ENCODE measurements around the gene ULK2.

Gene ULK2

DNA sequence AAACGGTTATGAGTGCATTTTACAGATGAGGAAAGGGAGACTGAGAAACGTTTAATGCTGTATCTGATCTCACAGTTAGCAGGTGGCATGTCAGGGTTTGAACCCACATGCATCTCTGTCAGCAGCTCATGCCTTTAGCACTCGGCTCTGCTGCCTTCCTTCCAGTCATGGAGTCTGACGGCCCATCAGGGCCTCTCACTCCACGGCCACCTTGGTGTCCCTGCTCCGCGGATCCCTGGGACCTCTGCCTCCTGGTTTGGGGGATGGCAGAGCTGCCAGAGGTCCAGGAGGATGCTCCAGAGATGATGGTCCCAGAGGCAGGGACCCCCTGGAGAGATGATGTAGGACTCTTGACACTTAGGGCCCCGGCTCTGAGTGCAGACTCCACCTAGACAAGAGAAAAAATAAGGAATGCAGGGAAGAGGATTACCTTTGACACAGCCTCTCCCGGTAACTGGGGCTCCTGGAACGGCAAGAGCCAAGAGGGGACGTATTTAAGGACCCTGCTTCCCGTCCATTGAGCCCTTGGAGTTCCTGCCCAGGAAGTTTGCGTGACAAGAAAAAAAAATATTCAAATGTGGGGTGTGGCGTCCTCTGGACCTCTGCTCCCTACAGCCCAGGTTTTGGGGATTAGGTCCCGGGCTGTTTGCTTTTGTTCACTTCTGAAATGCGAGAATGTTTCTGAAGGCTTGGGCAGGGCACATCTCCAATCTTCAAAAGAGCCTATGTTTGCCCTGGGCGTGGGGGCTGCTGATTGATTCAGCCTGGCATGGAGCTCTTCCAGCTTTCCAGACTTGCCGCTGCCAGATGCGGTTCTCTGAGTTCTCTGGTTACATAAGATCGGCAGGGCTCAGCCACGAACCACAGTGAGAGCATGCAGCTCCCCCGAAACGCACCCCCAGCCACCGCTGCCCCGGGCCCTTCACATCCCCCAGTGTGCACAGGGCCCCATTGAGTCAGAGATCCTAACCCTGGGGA, 119.6 kb downstream of the ULK2 start, which contains the start of gene ALDH3A1:
ALDH3A1 (minus strand) TSS at position 470 of the 978 bp plus-strand sequence. CDS start 3,169 bp downstream, outside the sequence.
- no peak within 1 kb of the TSS for H3K4me3 ChIP-seq (ENCODE audit: low read length)
- no peaks in the 10 kb centered on the region for H3K9me3 ChIP-seq (ENCODE audit: control insufficient read depth, insufficient read depth, low read length)
- H3K4me1 ChIP-seq (ENCODE audit: control insufficient read depth, insufficient read depth, low read length), result peaks cover 4% of the 10 kb centered on the region; the same call in 1 of the 2 replicates
- H3K27me3 ChIP-seq (ENCODE audit: control insufficient read depth, insufficient read depth, low read length), result no peaks in the 10 kb centered on the region
- DNase-seq (ENCODE audit: low read depth, low spot score), result no peak
- no CpG with 5 or more reads among the region's 25 CpGs for WGBS (ENCODE audit: insufficient coverage, insufficient read length)
- H3K36me3 ChIP-seq (ENCODE audit: control insufficient read depth, insufficient read depth, low read length), result no peaks in the 10 kb centered on the region
- H3K27ac ChIP-seq (ENCODE audit: low read length), result no peak within 1 kb of the TSS

DNA sequence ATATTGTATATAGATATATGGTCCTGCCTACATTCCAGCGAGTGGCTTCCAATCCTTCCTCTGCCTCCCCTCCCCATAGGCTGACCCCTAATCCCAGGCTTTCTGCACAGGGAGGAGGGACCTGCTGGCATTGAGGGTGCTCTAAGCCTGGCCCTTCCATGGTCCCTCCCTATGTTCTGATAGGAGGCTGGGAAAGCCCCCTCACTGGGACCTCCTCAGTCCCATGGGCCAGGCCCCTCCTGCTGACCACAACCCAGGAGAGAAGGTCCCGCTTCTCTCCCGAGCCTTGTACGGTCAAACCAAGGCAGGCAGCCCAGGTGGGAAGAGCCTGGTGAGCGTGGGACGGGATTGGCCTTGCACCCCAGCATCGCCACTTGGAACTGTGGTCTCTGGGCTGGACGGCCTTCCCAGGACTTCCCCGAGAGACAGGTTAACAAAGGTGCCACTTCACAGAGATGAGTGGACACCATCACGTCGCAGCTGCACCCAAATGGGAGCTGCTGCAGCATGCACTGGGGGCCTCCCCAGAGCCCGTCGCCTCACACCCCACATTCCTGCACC, 120.5 kb downstream of the ULK2 start:
- H3K27me3 ChIP-seq (ENCODE audit: control insufficient read depth, insufficient read depth, low read length), result no peaks in the 10 kb centered on the region
- no peak overlapping the region for H3K4me3 ChIP-seq (ENCODE audit: low read length)
- no CpG with 5 or more reads among the region's 13 CpGs for WGBS (ENCODE audit: insufficient coverage, insufficient read length)
- H3K27ac ChIP-seq (ENCODE audit: low read length), result no peak overlapping the region
- H3K36me3 ChIP-seq (ENCODE audit: control insufficient read depth, insufficient read depth, low read length), result no peaks in the 10 kb centered on the region
- H3K4me1 ChIP-seq (ENCODE audit: control insufficient read depth, insufficient read depth, low read length), result peaks cover 3% of the 10 kb centered on the region; the same call in 1 of the 2 replicates
- H3K9me3 ChIP-seq (ENCODE audit: control insufficient read depth, insufficient read depth, low read length), result no peaks in the 10 kb centered on the region
- DNase-seq (ENCODE audit: low read depth, low spot score), result no peak

DNA sequence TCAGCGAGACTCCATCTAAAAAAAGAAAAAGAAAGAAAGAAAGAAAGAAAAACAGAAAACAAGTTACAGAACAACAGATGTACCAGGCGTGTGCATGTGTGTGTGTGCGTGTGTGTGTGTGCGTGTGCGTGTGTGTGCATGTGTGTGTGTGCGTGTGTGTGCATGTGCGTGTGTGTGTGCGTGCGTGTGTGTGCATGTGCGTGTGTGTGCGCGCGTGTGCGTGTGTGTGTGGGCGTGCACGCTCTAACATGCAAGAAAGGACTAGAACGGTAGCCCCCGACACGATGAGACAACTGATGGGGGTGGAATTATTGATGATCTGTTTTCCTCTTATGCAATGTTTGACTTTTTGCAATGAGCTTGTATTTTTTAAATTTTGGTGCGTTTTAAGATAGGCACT, 121.2 kb downstream of the ULK2 start:
- no peak for DNase-seq (ENCODE audit: low read depth, low spot score)
- Histone ChIP-seq H3K36me3 (ENCODE audit: control insufficient read depth, insufficient read depth, low read length) (no peaks in the 10 kb centered on the region), H3K4me1 (ENCODE audit: control insufficient read depth, insufficient read depth, low read length) (peaks cover 3% of the 10 kb centered on the region; the same call in 1 of the 2 replicates), H3K27me3 (ENCODE audit: control insufficient read depth, insufficient read depth, low read length) (no peaks in the 10 kb centered on the region), H3K4me3 (ENCODE audit: low read length) (no peak overlapping the region), H3K9me3 (ENCODE audit: control insufficient read depth, insufficient read depth, low read length) (no peaks in the 10 kb centered on the region), H3K27ac (ENCODE audit: low read length) (no peak overlapping the region)
- no CpG with 5 or more reads among the region's 20 CpGs for WGBS (ENCODE audit: insufficient coverage, insufficient read length)

DNA sequence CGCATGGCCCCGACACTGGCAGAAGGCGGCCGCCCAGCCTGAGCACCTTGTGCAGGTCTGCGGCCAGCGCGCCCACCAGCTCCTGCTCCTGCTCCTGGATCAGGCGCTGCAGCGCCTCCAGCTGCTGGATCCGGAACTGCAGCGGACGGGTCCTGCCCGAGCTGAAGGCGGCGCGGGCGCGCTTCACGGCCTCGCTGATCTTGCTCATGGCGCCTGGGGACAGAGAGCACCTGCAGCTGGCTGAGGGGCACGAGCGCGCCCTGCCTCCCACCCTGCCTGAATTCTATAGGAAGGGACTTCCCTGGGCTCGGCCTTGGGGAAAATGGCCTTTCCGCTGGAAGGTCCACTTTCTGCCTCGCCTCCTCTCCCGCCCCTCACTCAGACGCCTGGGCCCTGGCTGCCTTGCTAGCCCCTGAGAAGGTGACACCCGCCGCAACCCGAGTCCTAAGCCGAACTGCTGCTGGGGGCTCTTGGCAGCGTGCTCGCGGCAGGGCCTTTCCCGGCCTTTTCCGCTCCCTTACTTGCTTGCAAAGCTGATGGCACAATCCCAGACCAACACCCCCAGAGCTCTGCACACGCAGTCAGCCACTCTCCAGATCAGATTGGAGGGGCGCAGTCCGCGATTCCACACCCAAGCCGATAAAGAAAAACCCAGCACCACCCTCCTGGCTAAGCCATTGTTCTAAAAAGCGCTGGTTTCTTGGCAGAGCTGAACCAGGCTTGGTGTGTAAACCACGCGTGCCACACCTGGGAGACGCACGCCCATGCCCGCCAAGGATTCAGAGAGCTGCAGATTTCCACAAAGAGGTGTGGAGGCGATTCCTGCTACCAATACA, 122.6 kb downstream of the ULK2 start:
- no peak overlapping the region for H3K27ac ChIP-seq (ENCODE audit: low read length)
- peak overlapping the region; percentile 33; the same call in 1 of the 2 replicates for H3K4me3 ChIP-seq (ENCODE audit: low read length)
- H3K36me3 ChIP-seq (ENCODE audit: control insufficient read depth, insufficient read depth, low read length), result no peaks in the 10 kb centered on the region
- no peaks in the 10 kb centered on the region for H3K9me3 ChIP-seq (ENCODE audit: control insufficient read depth, insufficient read depth, low read length)
- H3K27me3 ChIP-seq (ENCODE audit: control insufficient read depth, insufficient read depth, low read length), result no peaks in the 10 kb centered on the region
- peak; percentile 90 for DNase-seq (ENCODE audit: low read depth, low spot score)
- peaks cover 3% of the 10 kb centered on the region; the same call in 1 of the 2 replicates for H3K4me1 ChIP-seq (ENCODE audit: control insufficient read depth, insufficient read depth, low read length)
- WGBS (ENCODE audit: insufficient coverage, insufficient read length), result no CpG with 5 or more reads among the region's 50 CpGs

DNA sequence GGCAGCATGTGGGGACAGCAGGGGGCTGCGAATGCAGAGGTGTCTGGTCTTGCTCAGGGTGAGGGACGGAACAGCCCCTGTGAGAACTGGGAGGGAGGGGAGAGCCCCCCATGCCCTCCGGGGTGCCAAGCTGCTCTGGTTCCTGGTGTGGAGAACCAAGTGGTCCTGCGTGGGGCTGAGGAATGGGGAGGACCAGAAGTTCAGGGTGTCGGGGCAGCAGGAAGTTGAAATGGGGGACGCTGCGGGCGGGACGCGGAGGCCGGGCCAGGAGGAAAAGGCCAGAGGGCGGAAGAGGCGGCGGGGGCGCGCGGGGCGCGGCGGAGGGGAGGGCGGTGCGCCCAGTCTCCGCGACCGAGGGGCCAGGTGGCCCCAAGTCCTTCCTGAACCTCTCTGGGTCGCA, 123.2 kb downstream of the ULK2 start:
- no CpG with 5 or more reads among the region's 26 CpGs for WGBS (ENCODE audit: insufficient coverage, insufficient read length)
- Histone ChIP-seq H3K27me3 (ENCODE audit: control insufficient read depth, insufficient read depth, low read length) (no peaks in the 10 kb centered on the region), H3K9me3 (ENCODE audit: control insufficient read depth, insufficient read depth, low read length) (no peaks in the 10 kb centered on the region), H3K4me3 (ENCODE audit: low read length) (peak overlapping the region; percentile 33; the same call in 1 of the 2 replicates), H3K4me1 (ENCODE audit: control insufficient read depth, insufficient read depth, low read length) (peaks cover 3% of the 10 kb centered on the region; the same call in 1 of the 2 replicates), H3K27ac (ENCODE audit: low read length) (no peak overlapping the region), H3K36me3 (ENCODE audit: control insufficient read depth, insufficient read depth, low read length) (no peaks in the 10 kb centered on the region)
- DNase-seq (ENCODE audit: low read depth, low spot score), result no peak

DNA sequence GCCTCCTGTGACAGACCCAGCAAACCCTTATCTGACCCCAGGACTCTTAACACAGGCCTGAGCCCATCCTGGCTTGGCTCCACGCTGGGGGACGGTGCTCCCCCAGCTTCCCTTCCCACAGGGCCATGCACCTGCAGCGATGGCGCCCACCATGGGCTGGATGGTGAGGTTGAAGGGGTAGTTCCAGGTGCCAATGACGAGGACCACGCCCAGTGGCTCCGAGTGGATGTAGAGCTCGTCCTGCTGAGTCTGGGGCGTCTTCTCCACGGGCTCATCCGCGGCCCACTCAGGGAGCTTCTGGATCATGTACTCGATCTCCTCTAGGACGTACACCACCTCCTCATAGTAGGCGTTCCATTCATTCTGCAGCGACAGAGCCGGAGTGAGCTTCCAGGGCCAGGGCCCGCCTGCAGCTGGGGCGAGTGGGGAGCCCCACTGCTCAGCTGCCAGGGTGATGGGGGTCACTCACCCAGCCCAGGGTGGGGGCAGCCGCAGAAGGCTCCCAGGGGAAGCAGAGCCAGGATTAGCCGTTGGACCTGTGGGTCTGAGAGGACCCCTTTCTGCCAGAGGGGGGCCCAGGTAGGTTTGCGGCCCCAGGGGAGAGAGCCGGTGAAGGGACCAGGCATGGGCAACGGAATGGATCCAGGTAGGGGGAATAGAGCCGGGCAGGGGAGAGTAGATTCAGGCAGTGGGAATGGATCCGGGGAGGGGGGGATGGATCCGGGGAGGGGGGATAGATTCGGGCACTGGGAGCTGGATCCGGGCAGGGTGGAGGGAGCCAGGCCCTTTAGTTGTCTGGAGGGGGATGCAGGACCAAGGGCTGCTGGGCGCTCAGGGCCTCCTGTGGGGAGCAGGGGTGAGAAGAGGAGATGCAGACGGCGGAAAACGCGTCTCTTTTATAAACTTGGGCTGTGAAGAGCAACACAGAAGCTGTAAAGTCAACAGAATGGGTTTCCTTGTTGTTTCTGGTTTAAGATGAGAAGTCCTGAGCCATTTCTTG, 124.3 kb downstream of the ULK2 start:
- Histone ChIP-seq H3K9me3 (ENCODE audit: control insufficient read depth, insufficient read depth, low read length) (no peaks in the 10 kb centered on the region), H3K4me3 (ENCODE audit: low read length) (no peak overlapping the region), H3K4me1 (ENCODE audit: control insufficient read depth, insufficient read depth, low read length) (peaks cover 3% of the 10 kb centered on the region; the same call in 1 of the 2 replicates), H3K27ac (ENCODE audit: low read length) (no peak overlapping the region), H3K27me3 (ENCODE audit: control insufficient read depth, insufficient read depth, low read length) (no peaks in the 10 kb centered on the region), H3K36me3 (ENCODE audit: control insufficient read depth, insufficient read depth, low read length) (no peaks in the 10 kb centered on the region)
- no peak for DNase-seq (ENCODE audit: low read depth, low spot score)
- no CpG with 5 or more reads among the region's 34 CpGs for WGBS (ENCODE audit: insufficient coverage, insufficient read length)

DNA sequence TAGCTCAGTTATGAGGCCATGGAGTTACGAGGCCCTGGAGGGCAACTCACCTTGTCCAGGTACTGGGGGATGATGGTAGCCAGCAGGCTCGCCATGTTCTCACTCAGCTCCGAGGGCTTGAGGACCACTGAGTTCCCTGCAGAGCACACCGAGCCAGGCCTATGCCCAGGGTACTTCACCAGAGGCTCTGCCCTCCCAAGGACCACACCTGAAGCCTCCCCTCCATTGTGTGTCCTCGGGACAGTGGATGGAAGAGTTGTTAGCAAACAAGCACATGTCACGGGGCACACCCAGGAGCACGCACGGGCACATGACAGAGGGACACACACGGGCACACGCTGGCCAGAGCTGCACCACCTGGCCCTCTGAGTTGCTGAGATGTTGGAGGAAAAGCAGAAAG, 125.2 kb downstream of the ULK2 start:
- H3K9me3 ChIP-seq (ENCODE audit: control insufficient read depth, insufficient read depth, low read length), result no peaks in the 10 kb centered on the region
- WGBS (ENCODE audit: insufficient coverage, insufficient read length), result no CpG with 5 or more reads among the region's 10 CpGs
- H3K4me1 ChIP-seq (ENCODE audit: control insufficient read depth, insufficient read depth, low read length), result peaks cover 3% of the 10 kb centered on the region; the same call in 1 of the 2 replicates
- H3K4me3 ChIP-seq (ENCODE audit: low read length), result no peak overlapping the region
- no peak overlapping the region for H3K27ac ChIP-seq (ENCODE audit: low read length)
- H3K27me3 ChIP-seq (ENCODE audit: control insufficient read depth, insufficient read depth, low read length), result no peaks in the 10 kb centered on the region
- H3K36me3 ChIP-seq (ENCODE audit: control insufficient read depth, insufficient read depth, low read length), result no peaks in the 10 kb centered on the region
- no peak for DNase-seq (ENCODE audit: low read depth, low spot score)

DNA sequence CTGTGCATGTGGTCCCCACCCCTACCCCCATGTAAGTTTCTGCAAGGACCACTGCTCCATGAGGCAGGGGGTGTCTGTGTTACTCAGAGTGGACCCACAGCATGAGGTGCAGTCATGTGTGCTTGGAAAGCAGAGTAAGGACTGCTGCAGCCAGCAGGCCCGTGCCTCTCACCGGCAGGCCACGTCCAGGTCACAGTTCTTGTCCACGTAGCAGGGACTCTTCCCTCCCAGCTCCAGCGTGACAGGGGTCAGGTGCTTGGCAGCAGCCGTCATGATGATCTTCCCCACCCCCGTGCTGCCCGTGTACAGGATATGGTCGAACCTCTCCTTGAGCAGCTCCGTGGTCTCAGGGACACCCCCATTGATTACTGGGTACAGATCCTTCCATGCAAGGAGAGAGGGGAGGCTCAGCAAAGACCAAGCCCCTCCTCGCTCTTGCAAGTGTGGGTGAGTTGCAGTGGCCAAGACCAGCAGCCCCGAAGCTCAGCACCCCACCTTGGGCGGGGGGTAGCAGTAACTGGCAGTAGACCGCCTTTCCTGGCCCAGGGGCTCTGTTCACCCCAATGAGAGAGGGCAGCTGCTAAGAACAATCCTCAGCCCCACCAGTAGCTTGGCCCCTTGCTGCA, 125.8 kb downstream of the ULK2 start:
- no peaks in the 10 kb centered on the region for H3K27me3 ChIP-seq (ENCODE audit: control insufficient read depth, insufficient read depth, low read length)
- peaks cover 3% of the 10 kb centered on the region; the same call in 1 of the 2 replicates for H3K4me1 ChIP-seq (ENCODE audit: control insufficient read depth, insufficient read depth, low read length)
- WGBS (ENCODE audit: insufficient coverage, insufficient read length), result no CpG with 5 or more reads among the region's 14 CpGs
- no peaks in the 10 kb centered on the region for H3K36me3 ChIP-seq (ENCODE audit: control insufficient read depth, insufficient read depth, low read length)
- no peaks in the 10 kb centered on the region for H3K9me3 ChIP-seq (ENCODE audit: control insufficient read depth, insufficient read depth, low read length)
- H3K4me3 ChIP-seq (ENCODE audit: low read length), result no peak overlapping the region
- H3K27ac ChIP-seq (ENCODE audit: low read length), result no peak overlapping the region
- DNase-seq (ENCODE audit: low read depth, low spot score), result no peak

DNA sequence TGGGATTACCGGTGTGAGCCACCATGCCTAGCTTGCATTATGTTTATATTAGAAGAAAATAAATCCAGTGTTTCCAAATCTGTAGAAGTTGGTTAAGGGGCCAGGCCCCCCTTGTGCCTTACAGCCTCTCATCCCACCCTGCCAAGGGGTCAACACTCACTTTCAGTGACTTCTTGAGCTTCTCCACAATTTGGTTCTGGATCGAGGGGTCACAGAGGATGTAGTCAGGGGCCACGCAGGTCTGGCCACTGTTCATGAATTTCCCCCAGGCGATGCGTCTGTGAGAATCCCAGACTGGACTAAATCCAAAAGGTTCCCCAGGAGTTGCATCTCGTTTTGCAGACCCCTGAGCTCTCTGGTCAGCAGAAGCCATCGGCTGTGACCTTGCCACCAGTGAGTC, 126.8 kb downstream of the ULK2 start:
- peaks cover 3% of the 10 kb centered on the region; the same call in 1 of the 2 replicates for H3K4me1 ChIP-seq (ENCODE audit: control insufficient read depth, insufficient read depth, low read length)
- no peaks in the 10 kb centered on the region for H3K9me3 ChIP-seq (ENCODE audit: control insufficient read depth, insufficient read depth, low read length)
- no peak for DNase-seq (ENCODE audit: low read depth, low spot score)
- H3K4me3 ChIP-seq (ENCODE audit: low read length), result no peak overlapping the region
- H3K36me3 ChIP-seq (ENCODE audit: control insufficient read depth, insufficient read depth, low read length), result no peaks in the 10 kb centered on the region
- H3K27me3 ChIP-seq (ENCODE audit: control insufficient read depth, insufficient read depth, low read length), result no peaks in the 10 kb centered on the region
- WGBS (ENCODE audit: insufficient coverage, insufficient read length), result no CpG with 5 or more reads among the region's 7 CpGs
- H3K27ac ChIP-seq (ENCODE audit: low read length), result no peak overlapping the region
